HCT116 (cell line): ENCODE data around the gene PLEKHN1.

ENCODE experiments used
- CTCF ChIP-seq, 3 experiments: fragments of 200-600 bp in 1 of 3; sonication (generic) in 1 of 3; IDR thresholded peaks in 2 of 3; conservative IDR thresholded peaks in 1 of 3; 2 replicates each; pipeline ENCODE4 v1.5.1; 2012 to 2017; ENCODE audit warnings: low read depth in 2 of 3, low read length in 2 of 3, antibody characterized with exemption in 1 of 3, borderline replicate concordance in 1 of 3, control low read depth in 1 of 3, mild to moderate bottlenecking in 1 of 3, mixed read lengths in 1 of 3, mixed run types in 1 of 3, moderate library complexity in 1 of 3; ENCODE audit not compliant: insufficient read depth in 1 of 3
- EZH2 ChIP-seq: fragments of 200-600 bp; sonication (generic); IDR thresholded peaks from 2 replicates; pipeline ENCODE4 v1.6.1; 2017; ENCODE audit warnings: antibody characterized with exemption, mixed run types
- JUND ChIP-seq: IDR thresholded peaks from 2 replicates; pipeline ENCODE4 v1.6.1; 2012
- POLR2A ChIP-seq: IDR thresholded peaks from 2 replicates; pipeline ENCODE4 v1.7.0; 2011; ENCODE audit warnings: borderline replicate concordance; ENCODE audit not compliant: insufficient read depth, insufficient read length; ENCODE audit errors: extremely low read depth
- POLR2AphosphoS5 ChIP-seq: IDR thresholded peaks from 2 replicates; pipeline ENCODE4 v1.6.1; 2011; ENCODE audit warnings: mild to moderate bottlenecking, low read depth, low read length, moderate library complexity
- REST ChIP-seq: IDR thresholded peaks from 2 replicates; pipeline ENCODE4 v1.6.1; 2012; ENCODE audit warnings: low read depth
- TCF7L2 ChIP-seq: IDR thresholded peaks from 2 replicates; pipeline ENCODE4 v1.7.0; 2011; ENCODE audit warnings: borderline replicate concordance, inconsistent platforms; ENCODE audit not compliant: insufficient read depth, insufficient read length; ENCODE audit errors: extremely low read depth
- ZFX ChIP-seq: fragments of 450-650 bp; IDR thresholded peaks from 2 replicates; pipeline ENCODE4 v1.6.1; 2017

GRCh38 chr1:932776-933602, 33.3 kb upstream of the PLEKHN1 start:
- no peak for TF ChIP-seq JUND
- TF ChIP-seq CTCF (IDR thresholded peaks at IDR 0.05 in 2 of 3, conservative IDR thresholded peaks at IDR 0.05 in 1 of 3; ENCODE audit: borderline replicate concordance in 1 of 3, insufficient read depth in 1 of 3, low read depth in 2 of 3, low read length in 2 of 3): no peak
- TF ChIP-seq REST: no peak
- TF ChIP-seq POLR2A: no peak
- no peak for TF ChIP-seq ZFX
- TF ChIP-seq TCF7L2: no peak
- no peak for TF ChIP-seq EZH2
- no peak for TF ChIP-seq POLR2AphosphoS5
